ENCODE measurements around the gene ZC3HAV1.
"Not testable (repeated sequence)": the region's sequence is repeated elsewhere in the genome, so short reads cannot be mapped to it uniquely, and the experiment has no call there.

The ZC3HAV1 gene

DNA sequence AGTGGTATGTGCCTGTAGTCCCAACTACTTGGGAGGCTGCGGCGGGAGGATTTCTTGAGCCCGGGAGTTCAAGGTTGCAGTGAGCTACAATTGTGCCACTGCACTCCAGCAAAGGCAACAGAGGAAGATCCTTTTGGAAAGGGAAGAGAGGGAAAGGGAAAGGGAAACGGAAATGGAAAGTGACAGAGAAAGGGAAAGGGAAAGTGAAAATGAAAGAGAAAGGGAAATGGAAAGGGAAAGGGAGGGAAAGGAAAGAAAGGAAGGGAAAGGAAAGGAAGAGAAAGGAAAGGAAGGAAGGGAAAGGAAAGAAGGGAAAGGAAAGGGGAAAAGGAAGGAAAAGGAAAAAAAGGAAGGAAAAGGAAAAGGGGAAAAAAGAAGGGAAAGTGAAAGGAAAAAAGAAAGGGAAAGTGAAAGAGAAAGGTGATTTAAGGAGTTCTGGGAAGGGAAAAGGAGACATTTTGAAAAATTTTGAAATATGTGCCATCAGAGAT, 2.3 kb upstream of the ZC3HAV1 start:
- no peak overlapping the region for H3K4me3 ChIP-seq (ENCODE audit: low read length)
- H3K27ac ChIP-seq (ENCODE audit: low read length) = no peak overlapping the region
- H3K36me3 ChIP-seq (ENCODE audit: insufficient read depth, low read depth, low read length) = no peaks in the 10 kb centered on the region
- H3K27me3 ChIP-seq (ENCODE audit: insufficient read depth, low read length) = peaks cover 43% of the 10 kb centered on the region
- H3K9ac ChIP-seq (ENCODE audit: low read depth, low read length) = no peak overlapping the region
- peaks cover 3% of the 10 kb centered on the region; the same call in 1 of the 2 replicates for H3K4me1 ChIP-seq (ENCODE audit: insufficient read depth, low read length)
- H3K9me3 ChIP-seq (ENCODE audit: insufficient read depth, low read depth, low read length) = no peaks in the 10 kb centered on the region

DNA sequence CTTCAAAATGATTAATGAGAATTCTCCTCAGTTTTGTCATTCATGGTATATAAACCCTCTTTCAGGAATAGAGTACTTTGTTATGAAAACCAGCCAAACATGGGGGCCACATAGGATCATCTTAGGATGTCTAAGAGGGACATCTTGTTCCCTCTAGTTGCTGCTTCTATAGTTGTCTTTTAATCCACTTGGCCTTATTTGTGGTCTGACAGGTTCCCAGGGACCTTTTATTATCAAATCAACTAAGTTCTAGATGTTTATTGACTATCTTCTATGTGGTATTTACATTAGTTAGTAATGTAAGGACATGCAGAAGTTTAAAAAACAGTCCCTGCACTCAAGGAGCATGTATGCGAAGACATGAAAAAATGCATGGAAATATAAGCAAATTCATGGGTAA, 1.6 kb upstream of the ZC3HAV1 start:
- no peaks in the 10 kb centered on the region for H3K9me3 ChIP-seq (ENCODE audit: insufficient read depth, low read depth, low read length)
- H3K4me1 ChIP-seq (ENCODE audit: insufficient read depth, low read length) = peaks cover 3% of the 10 kb centered on the region; the same call in 1 of the 2 replicates
- H3K9ac ChIP-seq (ENCODE audit: low read depth, low read length) = no peak overlapping the region
- H3K27ac ChIP-seq (ENCODE audit: low read length) = no peak overlapping the region
- no peak overlapping the region for H3K4me3 ChIP-seq (ENCODE audit: low read length)
- H3K36me3 ChIP-seq (ENCODE audit: insufficient read depth, low read depth, low read length) = no peaks in the 10 kb centered on the region
- H3K27me3 ChIP-seq (ENCODE audit: insufficient read depth, low read length) = peaks cover 43% of the 10 kb centered on the region

- Histone ChIP-seq H3K4me3 (ENCODE audit: low read length) (peak overlapping the region; percentile 91), H3K27ac (ENCODE audit: low read length) (no peak overlapping the region), H3K9me3 (ENCODE audit: insufficient read depth, low read depth, low read length) (no peaks in the 10 kb centered on the region), H3K36me3 (ENCODE audit: insufficient read depth, low read depth, low read length) (no peaks in the 10 kb centered on the region), H3K27me3 (ENCODE audit: insufficient read depth, low read length) (peaks cover 43% of the 10 kb centered on the region), H3K9ac (ENCODE audit: low read depth, low read length) (peak overlapping the region; percentile 83; the same call in 1 of the 2 replicates), H3K4me1 (ENCODE audit: insufficient read depth, low read length) (peaks cover 3% of the 10 kb centered on the region; the same call in 1 of the 2 replicates)
Measured at GRCh38 chr7:139109983-139110411, 477 bp upstream of the ZC3HAV1 start.

GRCh38 chr7:139108266-139109187, 993 bp downstream of the ZC3HAV1 start:
- Histone ChIP-seq H3K9ac (ENCODE audit: low read depth, low read length) (peak overlapping the region; percentile 83), H3K4me3 (ENCODE audit: low read length) (peak overlapping the region; percentile 91), H3K36me3 (ENCODE audit: insufficient read depth, low read depth, low read length) (no peaks in the 10 kb centered on the region), H3K27ac (ENCODE audit: low read length) (no peak overlapping the region), H3K27me3 (ENCODE audit: insufficient read depth, low read length) (peaks cover 43% of the 10 kb centered on the region), H3K9me3 (ENCODE audit: insufficient read depth, low read depth, low read length) (no peaks in the 10 kb centered on the region), H3K4me1 (ENCODE audit: insufficient read depth, low read length) (peaks cover 3% of the 10 kb centered on the region; the same call in 1 of the 2 replicates)

- Histone ChIP-seq H3K4me3 (ENCODE audit: low read length) (peak overlapping the region; percentile 91; the same call in 1 of the 2 replicates), H3K27ac (ENCODE audit: low read length) (no peak overlapping the region), H3K9ac (ENCODE audit: low read depth, low read length) (no peak overlapping the region)
Measured at GRCh38 chr7:139106959-139107358, 2.6 kb downstream of the ZC3HAV1 start.

DNA sequence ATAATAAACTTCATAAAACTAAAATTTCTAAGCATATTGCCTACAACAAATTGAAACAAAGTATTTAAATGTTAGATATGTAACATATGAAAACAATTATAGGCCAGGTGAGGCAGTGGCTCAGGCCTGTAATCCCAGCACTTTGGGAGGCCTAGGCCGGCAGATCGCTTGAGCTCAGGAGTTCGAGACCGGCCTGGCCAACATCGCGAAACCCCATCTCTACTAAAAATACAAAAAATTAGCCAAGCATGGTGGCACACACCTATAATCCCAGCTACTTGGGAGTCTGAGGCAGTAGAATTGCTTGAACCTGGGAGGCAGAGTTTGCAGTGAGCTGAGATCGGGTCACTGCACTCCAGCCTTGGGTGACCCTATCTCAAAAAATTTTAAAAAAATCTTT, 3.3 kb downstream of the ZC3HAV1 start:
- peaks cover 40% of the 10 kb centered on the region for H3K27me3 ChIP-seq (ENCODE audit: insufficient read depth, low read length)
- H3K4me1 ChIP-seq (ENCODE audit: insufficient read depth, low read length); H3K4me3 ChIP-seq (ENCODE audit: low read length); H3K9ac ChIP-seq (ENCODE audit: low read depth, low read length); H3K9me3 ChIP-seq (ENCODE audit: insufficient read depth, low read depth, low read length); H3K27ac ChIP-seq (ENCODE audit: low read length); H3K36me3 ChIP-seq (ENCODE audit: insufficient read depth, low read depth, low read length): not testable (repeated sequence)

More at GRCh38 chr7:139106959-139107358, 2.6 kb downstream of the ZC3HAV1 start:
- H3K36me3 ChIP-seq (ENCODE audit: insufficient read depth, low read depth, low read length) = no peaks in the 10 kb centered on the region
- H3K4me1 ChIP-seq (ENCODE audit: insufficient read depth, low read length) = peaks cover 3% of the 10 kb centered on the region; the same call in 1 of the 2 replicates
- no peaks in the 10 kb centered on the region for H3K9me3 ChIP-seq (ENCODE audit: insufficient read depth, low read depth, low read length)
- H3K27me3 ChIP-seq (ENCODE audit: insufficient read depth, low read length) = peaks cover 43% of the 10 kb centered on the region

- Histone ChIP-seq H3K27ac (ENCODE audit: low read length) (no peak overlapping the region), H3K4me1 (ENCODE audit: insufficient read depth, low read length) (peaks cover 3% of the 10 kb centered on the region; the same call in 1 of the 2 replicates), H3K9me3 (ENCODE audit: insufficient read depth, low read depth, low read length) (no peaks in the 10 kb centered on the region), H3K9ac (ENCODE audit: low read depth, low read length) (no peak overlapping the region), H3K4me3 (ENCODE audit: low read length) (no peak overlapping the region), H3K27me3 (ENCODE audit: insufficient read depth, low read length) (peaks cover 33% of the 10 kb centered on the region), H3K36me3 (ENCODE audit: insufficient read depth, low read depth, low read length) (no peaks in the 10 kb centered on the region)
Measured at GRCh38 chr7:139105484-139105883, 4.0 kb downstream of the ZC3HAV1 start.

- Histone ChIP-seq H3K4me3 (ENCODE audit: low read length) (no peak overlapping the region), H3K36me3 (ENCODE audit: insufficient read depth, low read depth, low read length) (0 out of 2 replicates have a peak, but pooled peaks cover 3% of the 10 kb centered on the region), H3K27me3 (ENCODE audit: insufficient read depth, low read length) (peaks cover 18% of the 10 kb centered on the region), H3K27ac (ENCODE audit: low read length) (no peak overlapping the region), H3K9ac (ENCODE audit: low read depth, low read length) (no peak overlapping the region), H3K4me1 (ENCODE audit: insufficient read depth, low read length) (peaks cover 3% of the 10 kb centered on the region; the same call in 1 of the 2 replicates), H3K9me3 (ENCODE audit: insufficient read depth, low read depth, low read length) (no peaks in the 10 kb centered on the region)
Measured at GRCh38 chr7:139104091-139104450, 5.4 kb downstream of the ZC3HAV1 start.

GRCh38 chr7:139103057-139103815, 6.3 kb downstream of the ZC3HAV1 start:
- Histone ChIP-seq H3K9me3 (ENCODE audit: insufficient read depth, low read depth, low read length) (no peaks in the 10 kb centered on the region), H3K9ac (ENCODE audit: low read depth, low read length) (no peak overlapping the region), H3K36me3 (ENCODE audit: insufficient read depth, low read depth, low read length) (0 out of 2 replicates have a peak, but pooled peaks cover 4% of the 10 kb centered on the region), H3K27ac (ENCODE audit: low read length) (no peak overlapping the region), H3K27me3 (ENCODE audit: insufficient read depth, low read length) (peaks cover 12% of the 10 kb centered on the region), H3K4me3 (ENCODE audit: low read length) (no peak overlapping the region), H3K4me1 (ENCODE audit: insufficient read depth, low read length) (peaks cover 3% of the 10 kb centered on the region; the same call in 1 of the 2 replicates)

- not testable (repeated sequence) for H3K36me3 ChIP-seq (ENCODE audit: insufficient read depth, low read depth, low read length); H3K27ac ChIP-seq (ENCODE audit: low read length); H3K9ac ChIP-seq (ENCODE audit: low read depth, low read length); H3K9me3 ChIP-seq (ENCODE audit: insufficient read depth, low read depth, low read length); H3K27me3 ChIP-seq (ENCODE audit: insufficient read depth, low read length); H3K4me3 ChIP-seq (ENCODE audit: low read length); H3K4me1 ChIP-seq (ENCODE audit: insufficient read depth, low read length)
Measured at GRCh38 chr7:139101637-139102158, 7.8 kb downstream of the ZC3HAV1 start.

- Histone ChIP-seq H3K9ac (ENCODE audit: low read depth, low read length) (no peak overlapping the region), H3K36me3 (ENCODE audit: insufficient read depth, low read depth, low read length) (0 out of 2 replicates have a peak, but pooled peaks cover 4% of the 10 kb centered on the region), H3K27ac (ENCODE audit: low read length) (no peak overlapping the region), H3K9me3 (ENCODE audit: insufficient read depth, low read depth, low read length) (no peaks in the 10 kb centered on the region), H3K4me3 (ENCODE audit: low read length) (no peak overlapping the region), H3K27me3 (ENCODE audit: insufficient read depth, low read length) (no peaks in the 10 kb centered on the region), H3K4me1 (ENCODE audit: insufficient read depth, low read length) (peaks cover 11% of the 10 kb centered on the region; the same call in 1 of the 2 replicates)
Measured at GRCh38 chr7:139099172-139099947, 10.2 kb downstream of the ZC3HAV1 start.

Measured in iPS-20b (cell line).